ENCODE results near the gene ANKLE2.

DNA sequence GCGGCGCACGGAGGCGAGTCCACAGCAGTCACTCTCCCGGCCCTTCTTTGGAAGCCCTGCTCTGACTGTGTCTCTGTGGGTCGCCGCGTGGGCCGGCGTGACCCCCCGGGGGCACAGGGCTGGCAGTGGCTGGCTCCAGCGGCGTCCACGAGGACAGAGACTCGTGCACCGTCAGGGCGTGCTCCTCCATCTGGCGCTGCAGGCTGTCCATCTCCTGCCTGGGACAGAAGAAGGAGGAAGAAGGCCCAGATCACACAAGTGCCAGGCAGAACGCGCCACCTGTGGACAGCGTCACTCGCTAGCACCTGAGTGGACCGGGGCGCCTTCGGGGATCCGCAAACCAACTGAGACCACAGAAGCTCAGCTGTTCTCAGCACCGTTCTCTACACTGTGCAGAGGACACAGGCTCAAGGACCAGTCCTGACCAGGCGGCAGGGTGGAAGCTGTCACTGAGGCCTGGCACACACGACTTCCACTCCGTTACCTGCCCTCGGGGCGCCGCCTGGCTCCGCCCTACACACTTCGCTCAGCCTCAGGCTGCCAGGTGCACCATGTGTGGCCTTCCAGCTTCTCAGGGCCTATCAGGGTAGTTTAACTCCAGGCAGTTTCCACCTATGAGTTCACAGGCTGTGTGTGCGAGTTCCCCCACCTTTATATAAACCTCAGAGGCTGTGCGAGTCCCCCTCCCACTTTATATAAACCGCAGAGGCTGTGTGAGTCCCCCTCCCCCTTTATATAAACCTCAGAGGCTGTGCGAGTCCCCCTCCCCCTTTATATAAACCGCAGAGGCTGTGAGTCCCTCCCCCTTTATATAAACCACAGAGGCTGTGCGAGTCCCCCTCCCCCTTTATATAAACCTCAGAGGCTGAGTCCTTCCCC lies 11.7 kb upstream of the ANKLE2 start:
- TF ChIP-seq ZNF792 (CRISPR knock-in tag; IDR thresholded peaks at IDR 0.05) = no peak
- TF ChIP-seq NFIB (CRISPR knock-in tag; IDR thresholded peaks at IDR 0.05; ENCODE audit: borderline replicate concordance) = no peak
- TF ChIP-seq, protein P1, sequence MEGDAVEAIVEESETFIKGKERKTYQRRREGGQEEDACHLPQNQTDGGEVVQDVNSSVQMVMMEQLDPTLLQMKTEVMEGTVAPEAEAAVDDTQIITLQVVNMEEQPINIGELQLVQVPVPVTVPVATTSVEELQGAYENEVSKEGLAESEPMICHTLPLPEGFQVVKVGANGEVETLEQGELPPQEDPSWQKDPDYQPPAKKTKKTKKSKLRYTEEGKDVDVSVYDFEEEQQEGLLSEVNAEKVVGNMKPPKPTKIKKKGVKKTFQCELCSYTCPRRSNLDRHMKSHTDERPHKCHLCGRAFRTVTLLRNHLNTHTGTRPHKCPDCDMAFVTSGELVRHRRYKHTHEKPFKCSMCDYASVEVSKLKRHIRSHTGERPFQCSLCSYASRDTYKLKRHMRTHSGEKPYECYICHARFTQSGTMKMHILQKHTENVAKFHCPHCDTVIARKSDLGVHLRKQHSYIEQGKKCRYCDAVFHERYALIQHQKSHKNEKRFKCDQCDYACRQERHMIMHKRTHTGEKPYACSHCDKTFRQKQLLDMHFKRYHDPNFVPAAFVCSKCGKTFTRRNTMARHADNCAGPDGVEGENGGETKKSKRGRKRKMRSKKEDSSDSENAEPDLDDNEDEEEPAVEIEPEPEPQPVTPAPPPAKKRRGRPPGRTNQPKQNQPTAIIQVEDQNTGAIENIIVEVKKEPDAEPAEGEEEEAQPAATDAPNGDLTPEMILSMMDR (CRISPR knock-in tag; IDR thresholded peaks at IDR 0.05) = no peak
- TF ChIP-seq, protein P2, sequence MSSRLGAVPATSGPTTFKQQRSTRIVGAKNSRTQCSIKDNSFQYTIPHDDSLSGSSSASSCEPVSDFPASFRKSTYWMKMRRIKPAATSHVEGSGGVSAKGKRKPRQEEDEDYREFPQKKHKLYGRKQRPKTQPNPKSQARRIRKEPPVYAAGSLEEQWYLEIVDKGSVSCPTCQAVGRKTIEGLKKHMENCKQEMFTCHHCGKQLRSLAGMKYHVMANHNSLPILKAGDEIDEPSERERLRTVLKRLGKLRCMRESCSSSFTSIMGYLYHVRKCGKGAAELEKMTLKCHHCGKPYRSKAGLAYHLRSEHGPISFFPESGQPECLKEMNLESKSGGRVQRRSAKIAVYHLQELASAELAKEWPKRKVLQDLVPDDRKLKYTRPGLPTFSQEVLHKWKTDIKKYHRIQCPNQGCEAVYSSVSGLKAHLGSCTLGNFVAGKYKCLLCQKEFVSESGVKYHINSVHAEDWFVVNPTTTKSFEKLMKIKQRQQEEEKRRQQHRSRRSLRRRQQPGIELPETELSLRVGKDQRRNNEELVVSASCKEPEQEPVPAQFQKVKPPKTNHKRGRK (CRISPR knock-in tag; IDR thresholded peaks at IDR 0.05) = no peak
- TF ChIP-seq, protein P3, sequence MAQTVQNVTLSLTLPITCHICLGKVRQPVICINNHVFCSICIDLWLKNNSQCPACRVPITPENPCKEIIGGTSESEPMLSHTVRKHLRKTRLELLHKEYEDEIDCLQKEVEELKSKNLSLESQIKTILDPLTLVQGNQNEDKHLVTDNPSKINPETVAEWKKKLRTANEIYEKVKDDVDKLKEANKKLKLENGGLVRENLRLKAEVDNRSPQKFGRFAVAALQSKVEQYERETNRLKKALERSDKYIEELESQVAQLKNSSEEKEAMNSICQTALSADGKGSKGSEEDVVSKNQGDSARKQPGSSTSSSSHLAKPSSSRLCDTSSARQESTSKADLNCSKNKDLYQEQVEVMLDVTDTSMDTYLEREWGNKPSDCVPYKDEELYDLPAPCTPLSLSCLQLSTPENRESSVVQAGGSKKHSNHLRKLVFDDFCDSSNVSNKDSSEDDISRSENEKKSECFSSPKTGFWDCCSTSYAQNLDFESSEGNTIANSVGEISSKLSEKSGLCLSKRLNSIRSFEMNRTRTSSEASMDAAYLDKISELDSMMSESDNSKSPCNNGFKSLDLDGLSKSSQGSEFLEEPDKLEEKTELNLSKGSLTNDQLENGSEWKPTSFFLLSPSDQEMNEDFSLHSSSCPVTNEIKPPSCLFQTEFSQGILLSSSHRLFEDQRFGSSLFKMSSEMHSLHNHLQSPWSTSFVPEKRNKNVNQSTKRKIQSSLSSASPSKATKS (CRISPR knock-in tag; IDR thresholded peaks at IDR 0.05) = no peak
- TF ChIP-seq TARDBP (CRISPR knock-in tag; IDR thresholded peaks at IDR 0.05) = no peak
- no peak for TF ChIP-seq ZNF558 (CRISPR knock-in tag; IDR thresholded peaks at IDR 0.05; ENCODE audit: borderline replicate concordance)
- no peak for TF ChIP-seq SIN3B (IDR thresholded peaks at IDR 0.05; ENCODE audit: low read length)
- TF ChIP-seq, protein P4, sequence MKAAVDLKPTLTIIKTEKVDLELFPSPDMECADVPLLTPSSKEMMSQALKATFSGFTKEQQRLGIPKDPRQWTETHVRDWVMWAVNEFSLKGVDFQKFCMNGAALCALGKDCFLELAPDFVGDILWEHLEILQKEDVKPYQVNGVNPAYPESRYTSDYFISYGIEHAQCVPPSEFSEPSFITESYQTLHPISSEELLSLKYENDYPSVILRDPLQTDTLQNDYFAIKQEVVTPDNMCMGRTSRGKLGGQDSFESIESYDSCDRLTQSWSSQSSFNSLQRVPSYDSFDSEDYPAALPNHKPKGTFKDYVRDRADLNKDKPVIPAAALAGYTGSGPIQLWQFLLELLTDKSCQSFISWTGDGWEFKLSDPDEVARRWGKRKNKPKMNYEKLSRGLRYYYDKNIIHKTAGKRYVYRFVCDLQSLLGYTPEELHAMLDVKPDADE (CRISPR knock-in tag; IDR thresholded peaks at IDR 0.05) = no peak
- TF ChIP-seq NFIC (IDR thresholded peaks at IDR 0.05; ENCODE audit: low read length) = no peak
- TF ChIP-seq, protein P5, sequence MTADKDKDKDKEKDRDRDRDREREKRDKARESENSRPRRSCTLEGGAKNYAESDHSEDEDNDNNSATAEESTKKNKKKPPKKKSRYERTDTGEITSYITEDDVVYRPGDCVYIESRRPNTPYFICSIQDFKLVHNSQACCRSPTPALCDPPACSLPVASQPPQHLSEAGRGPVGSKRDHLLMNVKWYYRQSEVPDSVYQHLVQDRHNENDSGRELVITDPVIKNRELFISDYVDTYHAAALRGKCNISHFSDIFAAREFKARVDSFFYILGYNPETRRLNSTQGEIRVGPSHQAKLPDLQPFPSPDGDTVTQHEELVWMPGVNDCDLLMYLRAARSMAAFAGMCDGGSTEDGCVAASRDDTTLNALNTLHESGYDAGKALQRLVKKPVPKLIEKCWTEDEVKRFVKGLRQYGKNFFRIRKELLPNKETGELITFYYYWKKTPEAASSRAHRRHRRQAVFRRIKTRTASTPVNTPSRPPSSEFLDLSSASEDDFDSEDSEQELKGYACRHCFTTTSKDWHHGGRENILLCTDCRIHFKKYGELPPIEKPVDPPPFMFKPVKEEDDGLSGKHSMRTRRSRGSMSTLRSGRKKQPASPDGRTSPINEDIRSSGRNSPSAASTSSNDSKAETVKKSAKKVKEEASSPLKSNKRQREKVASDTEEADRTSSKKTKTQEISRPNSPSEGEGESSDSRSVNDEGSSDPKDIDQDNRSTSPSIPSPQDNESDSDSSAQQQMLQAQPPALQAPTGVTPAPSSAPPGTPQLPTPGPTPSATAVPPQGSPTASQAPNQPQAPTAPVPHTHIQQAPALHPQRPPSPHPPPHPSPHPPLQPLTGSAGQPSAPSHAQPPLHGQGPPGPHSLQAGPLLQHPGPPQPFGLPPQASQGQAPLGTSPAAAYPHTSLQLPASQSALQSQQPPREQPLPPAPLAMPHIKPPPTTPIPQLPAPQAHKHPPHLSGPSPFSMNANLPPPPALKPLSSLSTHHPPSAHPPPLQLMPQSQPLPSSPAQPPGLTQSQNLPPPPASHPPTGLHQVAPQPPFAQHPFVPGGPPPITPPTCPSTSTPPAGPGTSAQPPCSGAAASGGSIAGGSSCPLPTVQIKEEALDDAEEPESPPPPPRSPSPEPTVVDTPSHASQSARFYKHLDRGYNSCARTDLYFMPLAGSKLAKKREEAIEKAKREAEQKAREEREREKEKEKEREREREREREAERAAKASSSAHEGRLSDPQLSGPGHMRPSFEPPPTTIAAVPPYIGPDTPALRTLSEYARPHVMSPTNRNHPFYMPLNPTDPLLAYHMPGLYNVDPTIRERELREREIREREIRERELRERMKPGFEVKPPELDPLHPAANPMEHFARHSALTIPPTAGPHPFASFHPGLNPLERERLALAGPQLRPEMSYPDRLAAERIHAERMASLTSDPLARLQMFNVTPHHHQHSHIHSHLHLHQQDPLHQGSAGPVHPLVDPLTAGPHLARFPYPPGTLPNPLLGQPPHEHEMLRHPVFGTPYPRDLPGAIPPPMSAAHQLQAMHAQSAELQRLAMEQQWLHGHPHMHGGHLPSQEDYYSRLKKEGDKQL (CRISPR knock-in tag; IDR thresholded peaks at IDR 0.05; ENCODE audit: low read depth) = no peak
- TF ChIP-seq, protein P6, sequence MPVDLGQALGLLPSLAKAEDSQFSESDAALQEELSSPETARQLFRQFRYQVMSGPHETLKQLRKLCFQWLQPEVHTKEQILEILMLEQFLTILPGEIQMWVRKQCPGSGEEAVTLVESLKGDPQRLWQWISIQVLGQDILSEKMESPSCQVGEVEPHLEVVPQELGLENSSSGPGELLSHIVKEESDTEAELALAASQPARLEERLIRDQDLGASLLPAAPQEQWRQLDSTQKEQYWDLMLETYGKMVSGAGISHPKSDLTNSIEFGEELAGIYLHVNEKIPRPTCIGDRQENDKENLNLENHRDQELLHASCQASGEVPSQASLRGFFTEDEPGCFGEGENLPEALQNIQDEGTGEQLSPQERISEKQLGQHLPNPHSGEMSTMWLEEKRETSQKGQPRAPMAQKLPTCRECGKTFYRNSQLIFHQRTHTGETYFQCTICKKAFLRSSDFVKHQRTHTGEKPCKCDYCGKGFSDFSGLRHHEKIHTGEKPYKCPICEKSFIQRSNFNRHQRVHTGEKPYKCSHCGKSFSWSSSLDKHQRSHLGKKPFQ (CRISPR knock-in tag; IDR thresholded peaks at IDR 0.05; ENCODE audit: insufficient replicate concordance) = no peak
- no peak for TF ChIP-seq MXI1 (IDR thresholded peaks at IDR 0.05; ENCODE audit: borderline replicate concordance, low read depth, low read length)
